ENCODE results near the gene DERL2.

DNA sequence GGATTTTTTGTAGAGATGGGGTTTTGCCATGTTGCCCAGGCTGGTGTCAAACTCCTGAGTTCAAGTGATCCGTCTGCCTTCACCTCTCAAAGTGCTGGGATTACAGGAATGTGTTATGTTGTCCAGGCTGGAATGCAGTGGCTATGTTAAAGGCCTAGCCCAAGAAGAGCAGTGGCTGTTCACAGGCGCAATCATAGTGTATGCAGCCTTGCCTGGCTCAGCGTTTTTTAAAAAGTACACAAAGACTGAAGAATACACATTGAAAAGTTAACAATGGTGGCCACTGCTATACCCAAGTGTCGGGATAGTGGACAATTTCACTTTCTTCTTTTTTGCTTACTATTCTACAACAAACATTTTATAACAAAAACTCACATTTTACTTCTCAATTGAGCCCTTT lies 7.0 kb downstream of the DERL2 start:
- TF ChIP-seq, protein P1, sequence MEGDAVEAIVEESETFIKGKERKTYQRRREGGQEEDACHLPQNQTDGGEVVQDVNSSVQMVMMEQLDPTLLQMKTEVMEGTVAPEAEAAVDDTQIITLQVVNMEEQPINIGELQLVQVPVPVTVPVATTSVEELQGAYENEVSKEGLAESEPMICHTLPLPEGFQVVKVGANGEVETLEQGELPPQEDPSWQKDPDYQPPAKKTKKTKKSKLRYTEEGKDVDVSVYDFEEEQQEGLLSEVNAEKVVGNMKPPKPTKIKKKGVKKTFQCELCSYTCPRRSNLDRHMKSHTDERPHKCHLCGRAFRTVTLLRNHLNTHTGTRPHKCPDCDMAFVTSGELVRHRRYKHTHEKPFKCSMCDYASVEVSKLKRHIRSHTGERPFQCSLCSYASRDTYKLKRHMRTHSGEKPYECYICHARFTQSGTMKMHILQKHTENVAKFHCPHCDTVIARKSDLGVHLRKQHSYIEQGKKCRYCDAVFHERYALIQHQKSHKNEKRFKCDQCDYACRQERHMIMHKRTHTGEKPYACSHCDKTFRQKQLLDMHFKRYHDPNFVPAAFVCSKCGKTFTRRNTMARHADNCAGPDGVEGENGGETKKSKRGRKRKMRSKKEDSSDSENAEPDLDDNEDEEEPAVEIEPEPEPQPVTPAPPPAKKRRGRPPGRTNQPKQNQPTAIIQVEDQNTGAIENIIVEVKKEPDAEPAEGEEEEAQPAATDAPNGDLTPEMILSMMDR (IDR thresholded peaks at IDR 0.05): no peak
- no peak for TF ChIP-seq POLR2AphosphoS5 (IDR thresholded peaks at IDR 0.05; ENCODE audit: insufficient read depth in 1 of 2, low read depth in 1 of 2)
